K562 (cell line): Measurements from ENCODE around the gene ANKRD23. TPM values are rescaled to one million over a fixed set of nuclear protein-coding genes. Genes with fewer than 3 reads are reported as not detected.

ENCODE experiments used
- ATAC-seq: fragments of 200-7000 bp; cut with Tn5 transposase; 3 replicates; pipeline ENCODE4 v1.9.1; 2020; ENCODE audit warnings: moderate library complexity
- BruUV-seq: library from RNA; stranded (reverse); fragments of 400-500 nt; replicated peaks from 2 replicates; lab custom pipeline; 2021; lab: Mats Ljungman, UMichigan
- CTCF ChIA-PET: fragments of 300-600 bp; formaldehyde crosslinking; extraction: SDS; loops from one replicate; lab custom pipeline; 2021; ENCODE audit warnings: low intra/inter-chr PET ratio; lab: Yijun Ruan, JAX
- POLR2A ChIA-PET: fragments of 300-600, 350-650 bp; sonication (Branson Sonifier 250); formaldehyde crosslinking; extraction: SDS; loops from one replicate; lab custom pipeline; 2021; ENCODE audit warnings: antibody characterized with exemption, inconsistent platforms; lab: Yijun Ruan, JAX
- DNase-seq, 4 experiments: peaks; one replicate each; pipeline versions ENCODE4 v3.0.0 to v3.0.0-alpha.2; 2011 to 2018; ENCODE audit warnings: low spot score in 3 of 4, mixed read lengths in 3 of 4; ENCODE audit errors: extremely low read depth in 1 of 4
- FAIRE-seq: peaks from 2 replicates; lab custom pipeline; 2011; peaks lifted over from hg19 to GRCh38; lab: Jason Lieb, UNC
- H2AFZ ChIP-seq: 2 replicates; pipeline ENCODE4 v1.6.0; 2011; ENCODE audit warnings: low read depth, low read length, control low read depth, inconsistent platforms
- H3K27ac ChIP-seq: fragments of 200-600 bp; 3 replicates; pipeline ENCODE4 v1.8.0; 2011; ENCODE audit warnings: low read depth, mild to moderate bottlenecking, control low read depth, inconsistent platforms, low read length, moderate library complexity, mixed read lengths; ENCODE audit errors: extremely low read depth
- H3K27me3 ChIP-seq, 2 experiments: fragments of 300-600 bp in 1 of 2; 2 replicates in 1 of 2; 3 replicates in 1 of 2; pipeline versions ENCODE4 v1.6.0 to v1.8.0; 2011; ENCODE audit warnings: inconsistent platforms in 2 of 2, low read length in 2 of 2, mild to moderate bottlenecking in 1 of 2, mixed read lengths in 1 of 2, moderate library complexity in 1 of 2; ENCODE audit not compliant: control insufficient read depth in 2 of 2, insufficient read depth in 2 of 2
- H3K36me3 ChIP-seq: fragments of 300-600 bp; 3 replicates; pipeline ENCODE4 v1.8.0; 2011; ENCODE audit warnings: mild to moderate bottlenecking, low read length, inconsistent platforms; ENCODE audit not compliant: control insufficient read depth, insufficient read depth
- H3K4me1 ChIP-seq, 2 experiments: fragments of 200-600 bp in 1 of 2; replicated peaks in 1 of 2; 2 replicates in 1 of 2; 3 replicates in 1 of 2; pipeline versions ENCODE4 v1.5.1 to v1.8.0; 2011; ENCODE audit warnings: inconsistent platforms in 2 of 2, low read length in 2 of 2, mild to moderate bottlenecking in 1 of 2, mixed read lengths in 1 of 2, moderate library complexity in 1 of 2; ENCODE audit not compliant: control insufficient read depth in 2 of 2, insufficient read depth in 2 of 2
- H3K4me2 ChIP-seq: 2 replicates; pipeline ENCODE4 v1.6.1; 2011; ENCODE audit warnings: low read length, control low read depth, inconsistent platforms, mixed read lengths; ENCODE audit not compliant: insufficient read depth
- H3K4me3 ChIP-seq: fragments of 200-600 bp; sonication (generic), shearing (Covaris generic); 2 replicates; pipeline ENCODE4 v1.5.1; 2016; ENCODE audit warnings: control low read depth, inconsistent platforms
- H3K79me2 ChIP-seq: fragments of 200-600 bp; 3 replicates; pipeline ENCODE4 v1.8.0; 2011; ENCODE audit warnings: low read length, inconsistent platforms; ENCODE audit not compliant: control insufficient read depth, insufficient read depth
- H3K9ac ChIP-seq, 2 experiments: 2 replicates each; pipeline versions ENCODE4 v1.6.0 to v1.6.1; 2011; ENCODE audit warnings: low read depth in 2 of 2, low read length in 2 of 2, control low read depth in 1 of 2, inconsistent platforms in 1 of 2, mild to moderate bottlenecking in 1 of 2, mixed read lengths in 1 of 2; ENCODE audit not compliant: insufficient read depth in 1 of 2
- H3K9me1 ChIP-seq: one replicate; pipeline ENCODE4 v1.6.0; 2011; ENCODE audit warnings: inconsistent platforms, mild to moderate bottlenecking, low read length, moderate library complexity; ENCODE audit not compliant: control insufficient read depth, insufficient read depth
- H3K9me3 ChIP-seq: replicated peaks from 2 replicates; pipeline ENCODE4 v1.5.1; 2011; ENCODE audit warnings: low read depth, low read length, inconsistent platforms; ENCODE audit not compliant: control insufficient read depth, insufficient read depth
- H4K20me1 ChIP-seq: replicated peaks from 2 replicates; pipeline ENCODE4 v1.6.1; 2011; ENCODE audit warnings: low read length, inconsistent platforms, mixed read lengths; ENCODE audit not compliant: control insufficient read depth, insufficient read depth
- ARID1B ChIP-seq: fragments of 450-650 bp; IDR thresholded peaks from 2 replicates; pipeline ENCODE4 v1.6.1; 2016; ENCODE audit warnings: antibody characterized with exemption, mild to moderate bottlenecking, inconsistent platforms
- BMI1 ChIP-seq: fragments of 150-350 bp; IDR thresholded peaks from 2 replicates; pipeline ENCODE4 v1.6.1; 2014; ENCODE audit warnings: low read length
- RBM17 ChIP-seq: fragments of 200-400 bp; formaldehyde crosslinking; IDR thresholded peaks from 2 replicates; pipeline ENCODE4 v1.6.1; 2017; ENCODE audit warnings: low read depth, mild to moderate bottlenecking, low read length, borderline replicate concordance
- RBM25 ChIP-seq: fragments of 200-400 bp; formaldehyde crosslinking; IDR thresholded peaks from 2 replicates; pipeline ENCODE4 v1.6.1; 2018; ENCODE audit warnings: low read length, low read depth, moderate library complexity; ENCODE audit not compliant: severe bottlenecking
- TAF1 ChIP-seq: IDR thresholded peaks from 2 replicates; pipeline ENCODE4 v1.6.1; 2011; ENCODE audit warnings: mild to moderate bottlenecking, low read length, moderate library complexity; ENCODE audit not compliant: insufficient read depth, control insufficient read depth, severe bottlenecking; ENCODE audit errors: extremely low read depth
- WGBS: fragments of 100-300 bp; shearing (Covaris generic); methylation state at CpG from one replicate; pipeline ENCODE4 v1.1.6; 2016; ENCODE audit warnings: low coverage, mixed read lengths; ENCODE audit not compliant: insufficient coverage; ENCODE audit errors: missing lambda C conversion rate; 5-methylcytosine and 5-hydroxymethylcytosine counted together
- in situ Hi-C: fragments of 300-500 bp; cut with MboI; formaldehyde crosslinking; loops from 4 replicates; pipeline ENCODE4 v1.15.0; 2018; ENCODE audit warnings: inconsistent platforms, mixed read lengths
- intact Hi-C: fragments of 100-400 bp; cut with micrococcal nuclease; formaldehyde crosslinking; loops from 2 replicates; pipeline ENCODE4 v1.14.2; 2022
- polyA plus RNA-seq, 8 experiments: library from polyadenylated mRNA; depleted of rRNA in 4 of 8; stranded (reverse) in 5 of 8; unstranded in 3 of 8; fragments of >200 nt; fragmentation: Nextera tagmentation in 2 of 8; fragmentation: Illumina TruSeq in 1 of 8; extraction: Ambion mirVana in 2 of 8; extraction: Trizol in 1 of 8; gene quantifications; 2 replicates each; pipeline versions ENCODE4 v1.2.1 to v1.2.3, GENCODE V29; 2011 to 2014; ENCODE audit warnings: inconsistent platforms in 1 of 8, missing spikeins in 1 of 8
- total RNA-seq, 7 experiments: library from RNA; depleted of rRNA in 6 of 7; stranded (reverse); fragments of >200 nt in 6 of 7; fragmentation: Illumina TruSeq in 2 of 7; extraction: Trizol in 2 of 7; gene quantifications; 2 replicates each; pipeline versions ENCODE4 v1.2.1 to v1.2.3, GENCODE V29; 2011 to 2021; ENCODE audit warnings: low replicate concordance in 1 of 7
- TF ChIP-seq, protein P1 (sequence below): sonication (generic); formaldehyde crosslinking; IDR thresholded peaks from 2 replicates; pipeline ENCODE4 v1.8.0; 2023; ENCODE audit warnings: mild to moderate bottlenecking, missing genetic modification reagents

ANKRD23 gene
- total and polyA plus RNA-seq, 9 of the 15 experiments (the other 6 are each of a cell fraction or from before 2014, with no cell fraction given), result 0.32 to 4.8 (median 2.8) TPM

- Histone ChIP-seq H3K79me2 (no peaks in the 10 kb centered on the region), H3K27ac (0 out of 3 replicates have a peak overlapping the region, but pooled peaks have one; percentile 17), H3K4me2 (no peak overlapping the region; the same call in 1 of the 2 replicates), H3K27me3 (no peaks in the 10 kb centered on the region), H2AFZ (no peak overlapping the region), H4K20me1 (0 out of 2 replicates have a peak, but pooled peaks cover 7% of the 10 kb centered on the region), H3K9me3 (no peaks in the 10 kb centered on the region), H3K9me1 (no peaks in the 10 kb centered on the region), H3K4me3 (no peak overlapping the region), H3K4me1 (peaks cover 9 to 11% of the 10 kb centered on the region in 2 experiments; a peak in 4 of 5 replicates), H3K36me3 (peaks cover 85% of the 10 kb centered on the region), H3K9ac (peak overlapping the region in 1 of 2 experiments; percentile 86; a peak in 2 of 4 replicates)
- ATAC-seq, result peak; percentile 67
- BruUV-seq, result TSS peak; percentile 27
- FAIRE-seq, result peak; percentile 64
- TF ChIP-seq ARID1B (0 out of 2 replicates have a peak, but pooled peaks have one; percentile 7), TAF1 (no peak)
- POLR2A ChIA-PET, result interaction anchor here (0.6 to 1.6 kb wide), 3 partner anchors 8 to 66 kb away, joined by 3 to 4 read pairs (median 3); no protein-coding TSS in a partner anchor
- intact Hi-C loops, result no loop called here
- DNase-seq, result peak in 2 of 4 experiments; percentile 43 to 60
- CTCF ChIA-PET, result no interaction called here
- in situ Hi-C loops, result no loop called here
- 11% methylated on average over 5 of the region's 5 CpGs for WGBS
These were observed 13.7 kb downstream of the ANKRD23 start for GRCh38 chr2:96830044-96830562.

GRCh38 chr2:96828874-96829273, 14.9 kb downstream of the ANKRD23 start:
- Histone ChIP-seq H3K9me3 (no peaks in the 10 kb centered on the region), H3K27me3 (no peaks in the 10 kb centered on the region), H3K4me1 (peaks cover 9 to 11% of the 10 kb centered on the region in 2 experiments; a peak in 4 of 5 replicates), H3K79me2 (no peaks in the 10 kb centered on the region; the same call in 2 of the 3 replicates), H3K9me1 (no peaks in the 10 kb centered on the region), H3K4me3 (no peak overlapping the region), H2AFZ (no peak overlapping the region), H3K36me3 (peaks cover 90% of the 10 kb centered on the region), H3K9ac (peak overlapping the region in 1 of 2 experiments; percentile 9; a peak in 1 of 4 replicates), H3K4me2 (no peak overlapping the region), H3K27ac (no peak overlapping the region), H4K20me1 (0 out of 2 replicates have a peak, but pooled peaks cover 10% of the 10 kb centered on the region)
- no peak for DNase-seq
- POLR2A ChIA-PET, result no interaction called here
- in situ Hi-C loops (no loop called here), intact Hi-C loops (no loop called here)
- no peak for FAIRE-seq
- no peak for TF ChIP-seq RBM25
- TF ChIP-seq BMI1, result no peak
- TF ChIP-seq RBM17, result no peak
- TF ChIP-seq, protein P1, sequence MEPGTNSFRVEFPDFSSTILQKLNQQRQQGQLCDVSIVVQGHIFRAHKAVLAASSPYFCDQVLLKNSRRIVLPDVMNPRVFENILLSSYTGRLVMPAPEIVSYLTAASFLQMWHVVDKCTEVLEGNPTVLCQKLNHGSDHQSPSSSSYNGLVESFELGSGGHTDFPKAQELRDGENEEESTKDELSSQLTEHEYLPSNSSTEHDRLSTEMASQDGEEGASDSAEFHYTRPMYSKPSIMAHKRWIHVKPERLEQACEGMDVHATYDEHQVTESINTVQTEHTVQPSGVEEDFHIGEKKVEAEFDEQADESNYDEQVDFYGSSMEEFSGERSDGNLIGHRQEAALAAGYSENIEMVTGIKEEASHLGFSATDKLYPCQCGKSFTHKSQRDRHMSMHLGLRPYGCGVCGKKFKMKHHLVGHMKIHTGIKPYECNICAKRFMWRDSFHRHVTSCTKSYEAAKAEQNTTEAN, result no peak
- ATAC-seq, result no peak
- WGBS, result 95% methylated on average over 13 of the region's 13 CpGs
- CTCF ChIA-PET, result no interaction called here
- no TSS peak for BruUV-seq
